Esophagus (tissue), 2 donors: ENCODE measurements around the gene PALM. TPM values are rescaled to one million over a fixed set of nuclear protein-coding genes. Genes with fewer than 3 reads are reported as not detected.
A peak's percentile ranks its signal among the peaks of the same experiment; 100 is the strongest.

Experiments used
- H3K27ac ChIP-seq, 2 donors: one replicate each; pipeline ENCODE4 v1.5.1; 2013; ENCODE audit warnings: low read depth in 2 of 2, mild to moderate bottlenecking in 2 of 2, inconsistent platforms in 1 of 2, low read length in 1 of 2, moderate library complexity in 1 of 2
- H3K27me3 ChIP-seq, 2 donors: one replicate each; pipeline ENCODE4 v1.6.1; 2013; ENCODE audit warnings: low read length in 2 of 2, control low read depth in 1 of 2, mild to moderate bottlenecking in 1 of 2; ENCODE audit not compliant: insufficient read depth in 2 of 2, control insufficient read depth in 1 of 2
- H3K36me3 ChIP-seq, 2 donors: one replicate each; pipeline ENCODE4 v1.6.1; 2013; ENCODE audit warnings: low read length in 1 of 2; ENCODE audit not compliant: control insufficient read depth in 2 of 2, insufficient read depth in 2 of 2
- H3K4me1 ChIP-seq, 2 donors: one replicate each; pipeline ENCODE4 v1.6.1; 2013; ENCODE audit warnings: low read length in 1 of 2; ENCODE audit not compliant: control insufficient read depth in 2 of 2, insufficient read depth in 2 of 2
- H3K4me3 ChIP-seq, 2 donors: one replicate each; pipeline ENCODE4 v1.5.1; 2013; ENCODE audit warnings: low read length in 2 of 2, mild to moderate bottlenecking in 2 of 2, low read depth in 1 of 2, moderate library complexity in 1 of 2
- H3K9me3 ChIP-seq, 2 donors: one replicate each; pipeline ENCODE4 v1.6.1; 2013; ENCODE audit warnings: mild to moderate bottlenecking in 2 of 2, low read depth in 1 of 2, low read length in 1 of 2, moderate library complexity in 1 of 2; ENCODE audit not compliant: control insufficient read depth in 2 of 2, insufficient read depth in 1 of 2
- WGBS, 2 donors: extraction: QIAGEN DNeasy Blood & Tissue Kit; methylation state at CpG; one replicate each; pipeline ENCODE4 v1.1.7; 2013; 5-methylcytosine and 5-hydroxymethylcytosine counted together
- polyA plus RNA-seq, 2 donors: library from polyadenylated mRNA; stranded (reverse); fragments of 200-250 nt; gene quantifications; one replicate each; pipeline ENCODE4 v1.2.3, GENCODE V29; 2013
- donor health status: healthy with polysubstance abuse.
- donor health status: Bipolar disorder and iron deficiency.

PALM gene
- polyA plus RNA-seq, 2 donors, result 4.8 to 7.6 TPM

GRCh38 chr19:772730-773436 lies 64.1 kb downstream of the PALM start:
- no peaks in the 10 kb centered on the region for H3K36me3 ChIP-seq
- H3K27ac ChIP-seq, result no peak overlapping the region
- H3K4me1 ChIP-seq, result no peaks in the 10 kb centered on the region
- H3K27me3 ChIP-seq, result no peaks in the 10 kb centered on the region
- 74 to 76% methylated on average over 18 of the region's 18 CpGs for WGBS, 2 donors
- H3K4me3 ChIP-seq, result no peak overlapping the region
- no peaks in the 10 kb centered on the region for H3K9me3 ChIP-seq

GRCh38 chr19:776549-776948 lies 67.8 kb downstream of the PALM start:
- Histone ChIP-seq H3K27ac (peak overlapping the region in 1 of 2 donors; percentile 5), H3K4me3 (no peak overlapping the region), H3K27me3 (no peaks in the 10 kb centered on the region), H3K36me3 (no peaks in the 10 kb centered on the region), H3K9me3 (no peaks in the 10 kb centered on the region), H3K4me1 (peaks cover 0 to 5% of the 10 kb centered on the region in 2 donors)
- WGBS, 2 donors, result 58 to 65% methylated on average over 18 of the region's 18 CpGs

- Histone ChIP-seq H3K27ac (peak overlapping the region; percentile 76 to 77), H3K27me3 (no peaks in the 10 kb centered on the region), H3K36me3 (no peaks in the 10 kb centered on the region), H3K9me3 (no peaks in the 10 kb centered on the region), H3K4me3 (no peak overlapping the region), H3K4me1 (peaks cover 0 to 9% of the 10 kb centered on the region in 2 donors)
- 40 to 46% methylated on average over 36 of the region's 36 CpGs for whole genome bisulfite sequencing, 2 donors
These were observed 70.3 kb downstream of the PALM start for GRCh38 chr19:778910-779653.

GRCh38 chr19:780935-781334 lies 72.2 kb downstream of the PALM start:
- no peak overlapping the region for H3K27ac ChIP-seq
- no peak overlapping the region for H3K4me3 ChIP-seq
- 72 to 88% methylated on average over 15 of the region's 15 CpGs for WGBS, 2 donors
- H3K36me3 ChIP-seq, result no peaks in the 10 kb centered on the region
- H3K27me3 ChIP-seq, result no peaks in the 10 kb centered on the region
- peaks cover 0 to 9% of the 10 kb centered on the region in 2 donors for H3K4me1 ChIP-seq
- no peaks in the 10 kb centered on the region for H3K9me3 ChIP-seq

GRCh38 chr19:781800-782184 lies 73.1 kb downstream of the PALM start:
- H3K4me1 ChIP-seq, result peaks cover 0 to 9% of the 10 kb centered on the region in 2 donors
- H3K27ac ChIP-seq, result no peak overlapping the region
- no peak overlapping the region for H3K4me3 ChIP-seq

GRCh38 chr19:782185-782877 lies 73.6 kb downstream of the PALM start:
- Histone ChIP-seq H3K27ac (peak overlapping the region in 1 of 2 donors; percentile 5), H3K36me3 (no peaks in the 10 kb centered on the region), H3K4me3 (no peak overlapping the region), H3K9me3 (no peaks in the 10 kb centered on the region), H3K27me3 (no peaks in the 10 kb centered on the region), H3K4me1 (peaks cover 0 to 9% of the 10 kb centered on the region in 2 donors)
- 27 to 33% methylated on average over 29 of the region's 29 CpGs for WGBS, 2 donors

More at GRCh38 chr19:781800-782184, 73.1 kb downstream of the PALM start:
- H3K36me3 ChIP-seq, result no peaks in the 10 kb centered on the region
- 89 to 91% methylated on average over 19 of the region's 19 CpGs for WGBS, 2 donors
- no peaks in the 10 kb centered on the region for H3K9me3 ChIP-seq
- no peaks in the 10 kb centered on the region for H3K27me3 ChIP-seq

- H3K4me3 ChIP-seq, result no peak overlapping the region
- H3K9me3 ChIP-seq, result no peaks in the 10 kb centered on the region
- no peaks in the 10 kb centered on the region for H3K36me3 ChIP-seq
- WGBS, 2 donors, result 53% methylated on average over 30 of the region's 30 CpGs
- no peaks in the 10 kb centered on the region for H3K27me3 ChIP-seq
- H3K27ac ChIP-seq, result peak overlapping the region; percentile 5 to 50
- H3K4me1 ChIP-seq, result peaks cover 0 to 9% of the 10 kb centered on the region in 2 donors
These were observed 74.3 kb downstream of the PALM start for GRCh38 chr19:782878-783668.

GRCh38 chr19:784541-784940 lies 75.8 kb downstream of the PALM start:
- 71 to 80% methylated on average over 13 of the region's 13 CpGs for WGBS, 2 donors
- peaks cover 0 to 4% of the 10 kb centered on the region in 2 donors for H3K4me1 ChIP-seq
- no peak overlapping the region for H3K27ac ChIP-seq

GRCh38 chr19:787536-787935 lies 78.8 kb downstream of the PALM start:
- H3K4me3 ChIP-seq, result no peak overlapping the region
- H3K27me3 ChIP-seq, result no peaks in the 10 kb centered on the region
- 92 to 93% methylated on average over 16 of the region's 16 CpGs for WGBS, 2 donors
- H3K27ac ChIP-seq, result no peak overlapping the region
- H3K4me1 ChIP-seq, result no peaks in the 10 kb centered on the region
- no peaks in the 10 kb centered on the region for H3K36me3 ChIP-seq
- no peaks in the 10 kb centered on the region for H3K9me3 ChIP-seq

More at GRCh38 chr19:784541-784940, 75.8 kb downstream of the PALM start:
- Histone ChIP-seq H3K4me3 (no peak overlapping the region), H3K27me3 (no peaks in the 10 kb centered on the region), H3K36me3 (no peaks in the 10 kb centered on the region), H3K9me3 (no peaks in the 10 kb centered on the region)
